RWPE2 (cell line): ENCODE data around the gene ALDH1L1.

Source experiments
- ATAC-seq: fragments of 200-7000 bp; cut with Tn5 transposase; 3 replicates; pipeline ENCODE4 v1.9.1; 2021; ENCODE audit warnings: low read depth
- DNase-seq: peaks from one replicate; pipeline ENCODE4 v3.0.0-alpha.2; 2020; ENCODE audit warnings: low spot score
- H3K27ac ChIP-seq: fragments of 450-650 bp; 2 replicates; pipeline ENCODE4 v1.5.1; 2017; ENCODE audit warnings: mild to moderate bottlenecking; ENCODE audit not compliant: poor library complexity, severe bottlenecking
- H3K27me3 ChIP-seq: fragments of 250-450 bp; sonication (Bioruptor Pico); 2 replicates; pipeline ENCODE4 v1.5.1; 2021; ENCODE audit warnings: mild to moderate bottlenecking, moderate library complexity; ENCODE audit not compliant: insufficient read depth, poor library complexity, severe bottlenecking
- H3K36me3 ChIP-seq: fragments of 250-450 bp; sonication (Bioruptor Pico); 2 replicates; pipeline ENCODE4 v1.5.1; 2020; ENCODE audit warnings: low read depth, mild to moderate bottlenecking, moderate library complexity
- H3K4me1 ChIP-seq: fragments of 250-450 bp; sonication (Bioruptor Pico); 2 replicates; pipeline ENCODE4 v1.5.1; 2021; ENCODE audit warnings: mild to moderate bottlenecking, moderate library complexity; ENCODE audit not compliant: insufficient read depth, poor library complexity, severe bottlenecking
- H3K4me3 ChIP-seq: fragments of 250-450 bp; sonication (Bioruptor Pico); 2 replicates; pipeline ENCODE4 v1.5.1; 2021; ENCODE audit warnings: mild to moderate bottlenecking, moderate library complexity; ENCODE audit not compliant: severe bottlenecking
- H3K9me3 ChIP-seq: fragments of 250-450 bp; sonication (Bioruptor Pico); 2 replicates; pipeline ENCODE4 v1.5.1; 2021; ENCODE audit warnings: mild to moderate bottlenecking, moderate library complexity; ENCODE audit not compliant: severe bottlenecking
- CTCF ChIP-seq: fragments of 450-650 bp; IDR thresholded peaks from one replicate; pipeline ENCODE4 v1.5.1; 2017; ENCODE audit warnings: mild to moderate bottlenecking, moderate library complexity; ENCODE audit not compliant: poor library complexity, severe bottlenecking

The ALDH1L1 gene

GRCh38 chr3:126186749-126187148 lies 6.4 kb upstream of the ALDH1L1 start:
- Histone ChIP-seq H3K36me3 (no peaks in the 10 kb centered on the region), H3K9me3 (no peaks in the 10 kb centered on the region), H3K4me1 (no peaks in the 10 kb centered on the region), H3K27me3 (no peaks in the 10 kb centered on the region), H3K27ac (no peak overlapping the region), H3K4me3 (no peak overlapping the region)
- no peak for DNase-seq
- no peak for ATAC-seq
- no peak for TF ChIP-seq CTCF

GRCh38 chr3:126186271-126186670 lies 5.9 kb upstream of the ALDH1L1 start:
- Histone ChIP-seq H3K4me1 (peaks cover 3% of the 10 kb centered on the region), H3K4me3 (no peak overlapping the region), H3K27ac (no peak overlapping the region), H3K36me3 (no peaks in the 10 kb centered on the region), H3K27me3 (no peaks in the 10 kb centered on the region), H3K9me3 (no peaks in the 10 kb centered on the region)
- TF ChIP-seq CTCF = no peak
- no peak for ATAC-seq
- DNase-seq = no peak

DNA sequence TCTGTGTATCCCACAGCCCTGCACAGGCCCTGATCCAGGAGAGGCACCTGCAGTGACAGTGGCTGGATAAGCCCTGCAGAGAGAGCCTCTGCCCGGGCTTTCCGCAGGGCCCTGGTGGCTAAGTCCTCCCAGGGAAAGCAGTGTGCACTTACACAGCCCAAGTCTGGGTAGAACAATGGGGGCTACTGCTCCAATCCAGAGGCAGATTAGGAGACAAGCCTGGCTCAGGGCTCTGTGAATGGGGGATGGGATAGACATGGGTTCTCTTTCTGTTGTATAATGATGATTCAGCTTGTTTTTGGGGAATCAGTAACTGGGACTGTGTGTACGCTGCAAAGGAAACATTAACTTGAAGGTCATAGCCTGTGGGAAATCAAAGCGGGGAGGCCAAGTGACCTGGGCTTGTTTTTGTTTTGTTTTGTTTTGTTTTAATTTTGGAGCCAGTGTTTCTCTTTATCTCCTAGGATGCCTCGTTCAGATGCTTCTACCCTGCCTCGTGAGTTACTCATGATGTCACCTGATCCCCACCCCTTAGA lies 4.1 kb upstream of the ALDH1L1 start:
- TF ChIP-seq CTCF = no peak
- Histone ChIP-seq H3K4me3 (no peak overlapping the region), H3K27me3 (no peaks in the 10 kb centered on the region), H3K9me3 (no peaks in the 10 kb centered on the region), H3K27ac (no peak overlapping the region), H3K36me3 (no peaks in the 10 kb centered on the region), H3K4me1 (peaks cover 5% of the 10 kb centered on the region)
- DNase-seq (no peak), ATAC-seq (no peak)

DNA sequence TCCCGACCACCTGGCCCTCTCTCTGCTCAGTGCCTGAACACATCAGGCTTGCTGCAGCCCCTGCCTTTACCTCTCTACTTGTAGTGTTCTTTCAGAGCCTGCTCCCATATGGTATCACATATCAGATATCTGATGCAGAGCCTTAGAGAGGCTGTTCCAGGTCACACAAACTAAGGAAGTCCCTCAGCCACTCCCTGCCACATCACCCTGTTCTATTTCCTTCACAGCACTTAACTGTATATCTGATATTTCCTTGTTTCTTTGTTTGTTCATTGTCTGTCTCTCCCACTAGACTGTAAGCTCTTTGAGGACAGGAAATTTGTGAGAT lies 976 bp upstream of the ALDH1L1 start:
- H3K4me3 ChIP-seq = peak overlapping the region; percentile 31
- no peaks in the 10 kb centered on the region for H3K27me3 ChIP-seq

More for the DNA sequence above, 976 bp upstream of the ALDH1L1 start:
- peak overlapping the region; percentile 8 for H3K27ac ChIP-seq
- H3K36me3 ChIP-seq = no peaks in the 10 kb centered on the region
- H3K9me3 ChIP-seq = no peaks in the 10 kb centered on the region
- DNase-seq (no peak), ATAC-seq (no peak)
- TF ChIP-seq CTCF = no peak
- H3K4me1 ChIP-seq = peaks cover 5% of the 10 kb centered on the region
